ENCODE measurements around the gene ABCC12. TPM values are rescaled to one million over a fixed set of nuclear protein-coding genes. Genes with fewer than 3 reads are reported as not detected.
A peak's percentile ranks its signal among the peaks of the same experiment; 100 is the strongest.

ABCC12 gene
- polyA plus RNA-seq, 1 donor: 0.33 TPM

DNA sequence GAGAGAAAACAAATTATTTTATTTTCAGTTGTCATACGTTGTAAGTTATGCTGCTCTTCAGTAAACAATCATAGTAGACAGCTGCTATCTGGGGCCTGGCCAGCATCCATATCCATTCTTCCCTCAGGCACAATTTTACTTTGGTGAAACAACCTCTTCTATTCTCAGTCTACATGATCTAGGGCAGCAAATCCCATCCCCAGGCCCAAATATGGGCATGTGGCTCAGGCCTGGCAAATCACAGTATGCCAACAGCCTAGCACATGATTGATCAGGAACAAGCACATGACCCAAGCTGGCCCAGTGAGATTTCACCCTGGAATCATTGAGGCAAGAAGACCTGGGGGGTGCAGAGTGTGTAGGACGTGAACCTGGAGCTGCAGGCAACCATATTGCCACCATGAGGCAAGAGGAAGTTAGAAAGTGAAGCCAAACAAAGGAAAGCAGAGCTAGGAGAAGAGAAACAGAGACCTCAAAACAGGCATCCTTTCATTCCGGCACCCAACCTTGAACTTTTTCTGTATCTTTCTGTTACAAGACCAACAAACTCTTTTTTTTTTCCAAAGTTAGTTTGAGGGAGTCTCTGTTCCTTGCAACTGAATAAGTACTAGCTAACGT lies 10.3 kb upstream of the ABCC12 start:
- no peak for DNase-seq (ENCODE audit: low read depth)

DNA sequence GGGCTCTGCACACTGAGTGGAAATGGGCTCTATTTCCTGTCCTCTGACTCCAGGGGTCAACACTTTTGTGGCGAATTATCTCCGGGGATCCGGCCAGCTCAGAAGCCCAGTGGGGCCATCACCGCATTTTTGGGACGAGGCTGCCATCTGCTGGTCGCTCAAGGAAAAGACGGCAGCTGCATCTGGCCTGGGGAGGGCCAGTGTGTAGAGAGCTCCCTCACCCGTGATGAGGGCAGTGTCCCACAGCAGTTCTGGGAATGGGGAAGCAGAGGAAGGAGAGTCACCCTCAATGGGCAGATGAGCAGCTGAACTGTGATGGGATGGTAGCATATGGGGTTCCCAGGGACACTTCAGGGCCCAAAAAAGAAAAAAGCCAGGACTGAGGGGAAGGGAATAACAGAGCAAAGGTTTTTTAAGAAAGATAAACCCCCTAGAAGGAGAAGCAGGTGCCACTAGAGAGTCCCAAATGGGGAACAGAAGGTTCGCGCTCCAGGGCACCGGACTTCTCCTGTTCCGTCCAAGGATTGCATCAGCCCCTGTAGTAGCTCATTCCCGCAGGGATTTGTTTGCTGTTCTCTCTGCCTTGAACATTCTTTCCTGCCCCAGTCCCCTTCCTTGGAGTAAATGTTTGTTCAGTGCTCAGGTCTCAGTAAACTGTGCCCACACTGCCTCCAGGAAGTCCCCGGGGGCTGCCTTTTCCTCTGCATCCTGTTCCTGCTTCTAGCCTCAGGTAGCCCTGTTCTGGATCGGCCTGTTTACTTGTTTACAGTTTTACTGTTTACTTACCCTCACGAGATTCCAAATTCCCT lies 9.3 kb upstream of the ABCC12 start:
- peak; percentile 8 for DNase-seq (ENCODE audit: low read depth)

DNA sequence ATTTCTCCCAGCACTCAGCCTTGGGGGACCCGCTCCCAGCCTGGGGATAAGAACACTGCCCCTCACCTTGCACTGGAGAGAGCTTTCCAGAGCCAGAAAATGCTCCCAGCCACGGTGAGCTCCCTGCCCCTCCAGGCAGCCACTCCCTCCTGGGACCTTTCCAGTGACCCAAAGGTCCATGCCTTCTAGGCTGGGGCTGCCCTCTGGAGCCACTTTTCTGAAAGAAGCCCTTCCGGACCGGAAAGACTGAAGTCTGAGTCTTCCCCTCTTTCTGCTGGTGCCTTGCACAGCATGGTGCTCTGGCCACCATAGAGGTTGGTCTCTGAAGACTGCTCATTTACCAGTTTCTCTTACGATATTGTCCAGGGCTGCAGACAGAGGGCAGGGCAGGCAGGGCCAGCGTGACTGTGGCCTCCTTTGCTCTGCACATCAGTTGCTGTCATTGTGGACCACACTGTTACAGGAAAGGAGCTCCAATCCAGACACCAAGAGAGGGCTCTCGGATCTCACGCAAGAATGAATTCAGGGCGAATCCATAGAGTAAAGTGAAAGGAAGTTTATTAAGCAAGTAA lies 7.1 kb upstream of the ABCC12 start:
- DNase-seq (ENCODE audit: low read depth): no peak

DNA sequence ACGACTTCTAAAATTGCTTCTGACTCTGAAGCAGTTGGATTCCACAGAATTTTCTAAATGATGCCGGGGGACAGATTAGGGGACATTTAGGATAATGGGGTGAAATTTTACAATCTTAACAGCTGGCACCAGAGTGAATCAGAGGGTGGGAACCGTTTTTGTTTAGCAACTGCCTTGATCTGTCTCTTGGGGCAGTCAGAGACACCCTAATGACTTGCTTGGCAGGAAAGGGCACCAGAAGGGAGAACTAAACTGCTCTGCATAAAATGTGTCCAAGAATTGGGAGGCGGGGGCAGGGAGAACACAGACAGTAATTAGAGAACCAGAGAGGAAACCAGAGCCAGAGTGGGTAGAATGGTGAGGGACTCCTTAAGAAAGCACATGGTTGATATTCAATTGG lies 6.1 kb upstream of the ABCC12 start:
- no peak for DNase-seq (ENCODE audit: low read depth)

DNA sequence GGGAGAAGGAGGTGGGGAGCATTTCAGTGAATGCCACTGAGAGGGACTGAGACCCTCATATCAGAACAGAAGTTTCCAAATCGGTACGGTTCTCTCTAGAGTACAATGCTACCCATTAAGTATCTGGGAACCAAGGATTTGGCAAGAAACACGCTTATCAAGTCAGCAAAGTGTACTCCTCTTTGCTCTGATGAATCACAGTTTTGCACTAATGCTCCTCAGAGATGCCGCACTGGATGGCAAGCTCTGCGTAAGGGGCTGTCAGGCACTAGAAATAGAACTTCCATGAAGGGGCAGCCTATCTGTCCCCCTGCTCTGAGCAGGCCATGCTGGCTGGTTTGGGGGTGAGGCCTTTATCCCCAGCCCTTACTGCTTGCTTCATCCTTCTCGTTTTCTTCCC lies 4.8 kb upstream of the ABCC12 start:
- DNase-seq (ENCODE audit: low read depth): no peak

DNA sequence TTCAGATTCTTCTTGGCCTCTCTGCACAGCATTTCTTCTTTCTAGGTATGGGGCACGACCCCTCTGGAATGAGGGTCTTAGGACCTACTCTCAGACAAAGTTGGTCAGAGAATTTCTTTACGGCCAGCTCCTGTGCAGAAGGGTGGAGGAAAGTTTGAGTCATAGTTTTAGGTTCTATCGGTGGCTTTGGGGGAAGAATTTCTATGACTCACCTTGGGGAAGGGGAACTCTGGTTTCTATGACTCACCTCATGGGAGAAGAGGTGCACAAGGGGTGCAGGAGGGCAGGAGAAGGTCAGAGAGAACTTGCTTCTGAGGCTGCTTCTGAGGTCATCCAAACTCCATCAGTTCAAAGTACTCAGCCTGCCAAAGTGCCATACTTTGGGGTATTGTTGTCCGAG lies 2.5 kb upstream of the ABCC12 start:
- DNase-seq (ENCODE audit: low read depth): no peak

DNA sequence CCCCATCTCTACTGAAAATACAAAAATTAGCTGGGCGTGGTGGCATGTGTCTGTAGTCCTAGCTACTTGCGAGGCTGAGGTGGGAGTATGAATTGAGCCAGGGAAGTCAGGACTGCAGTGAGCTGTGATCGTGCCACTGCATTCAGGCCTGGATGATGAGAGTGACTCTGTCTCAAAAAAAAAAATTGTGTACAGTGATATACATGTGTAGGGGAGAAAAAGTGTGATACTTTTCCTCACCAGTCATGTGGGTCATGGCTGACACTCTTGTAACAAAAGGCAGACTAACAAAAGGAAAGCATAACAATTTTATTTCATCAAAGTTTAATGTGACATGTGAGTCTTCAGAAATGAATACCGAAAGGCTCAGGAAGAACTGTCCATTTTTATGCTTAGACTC lies 2.0 kb upstream of the ABCC12 start:
- DNase-seq (ENCODE audit: low read depth): no peak

DNA sequence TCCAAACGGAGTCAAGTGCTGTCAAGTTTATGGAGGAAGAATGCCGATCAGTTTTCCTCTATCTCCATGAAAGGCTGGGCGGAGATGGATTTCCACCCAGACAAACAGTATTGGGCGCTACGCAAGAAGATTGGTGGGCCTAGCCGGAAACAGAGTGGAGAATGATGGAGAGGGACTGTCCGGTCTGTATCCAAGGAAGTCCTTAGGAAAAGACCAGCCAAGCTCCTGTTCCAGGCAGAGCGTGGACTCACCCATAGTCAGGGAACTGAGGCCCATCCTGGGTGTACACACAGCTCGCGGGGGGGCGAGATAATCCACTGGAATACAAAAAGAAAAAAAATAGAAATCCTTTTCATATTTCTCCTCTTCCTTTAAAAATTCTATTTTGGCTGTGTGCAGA lies 1.5 kb upstream of the ABCC12 start:
- DNase-seq (ENCODE audit: low read depth): no peak

DNA sequence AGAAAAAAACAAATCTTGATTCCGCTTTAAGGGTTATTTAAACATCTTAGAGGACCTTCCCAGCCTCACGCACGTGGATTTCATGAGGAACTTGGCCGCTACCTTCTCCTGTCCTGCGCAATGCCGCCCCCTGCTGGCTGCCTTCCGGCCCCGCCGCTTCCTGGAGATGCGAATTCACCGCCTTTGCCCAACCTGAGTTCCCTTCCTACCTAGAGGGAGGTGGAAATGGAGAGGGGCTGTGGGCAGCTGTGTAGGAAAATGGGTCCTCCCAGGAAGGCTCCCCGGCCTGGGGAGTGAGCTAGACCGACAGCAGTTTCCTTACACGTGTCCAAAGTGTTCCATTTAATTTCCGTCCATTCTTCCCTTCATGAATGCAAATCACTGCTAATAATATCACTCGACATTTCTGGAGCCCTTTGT lies 1.0 kb upstream of the ABCC12 start:
- no peak for DNase-seq (ENCODE audit: low read depth)

DNA sequence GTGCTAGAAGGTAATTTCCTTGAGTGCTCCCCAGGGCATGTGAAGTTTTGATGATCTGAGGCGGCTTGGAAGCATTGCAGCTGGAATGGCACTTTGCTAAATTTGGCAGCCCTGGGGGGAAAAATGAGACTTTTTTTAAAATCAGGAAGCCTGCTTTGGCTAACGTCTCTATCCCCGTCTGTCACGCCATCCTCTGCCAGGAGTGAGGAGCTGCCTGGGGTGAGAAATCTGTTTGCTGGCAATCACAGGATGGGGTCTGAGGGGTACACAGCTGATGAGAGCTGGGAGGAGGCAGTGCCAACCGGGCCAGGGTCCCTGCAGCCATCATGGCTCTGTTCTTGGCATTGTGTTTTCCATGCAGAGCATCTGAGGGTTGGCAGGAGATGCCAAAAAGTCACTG lies 2.0 kb downstream of the ABCC12 start:
- no peak for DNase-seq (ENCODE audit: low read depth)

DNA sequence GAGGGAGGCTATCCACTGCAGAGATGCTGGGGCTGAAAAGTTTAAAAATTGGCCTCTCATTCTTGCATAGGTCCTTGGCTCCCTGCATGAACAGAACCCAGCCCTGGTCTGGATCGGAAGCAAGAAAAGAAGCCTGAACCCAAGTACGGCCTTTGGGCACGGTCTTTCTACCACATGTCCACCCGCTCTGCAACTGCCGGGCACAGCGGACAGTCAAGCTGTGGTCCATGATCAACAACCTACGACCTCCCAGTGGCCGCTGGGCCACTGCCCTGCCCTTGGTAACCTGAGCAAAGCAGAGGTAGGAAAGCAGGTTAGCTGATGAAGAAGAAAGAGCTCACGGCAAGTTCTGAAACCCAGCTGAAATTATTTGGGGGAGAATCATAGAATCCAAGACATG lies 3.6 kb downstream of the ABCC12 start:
- no peak for DNase-seq (ENCODE audit: low read depth)

DNA sequence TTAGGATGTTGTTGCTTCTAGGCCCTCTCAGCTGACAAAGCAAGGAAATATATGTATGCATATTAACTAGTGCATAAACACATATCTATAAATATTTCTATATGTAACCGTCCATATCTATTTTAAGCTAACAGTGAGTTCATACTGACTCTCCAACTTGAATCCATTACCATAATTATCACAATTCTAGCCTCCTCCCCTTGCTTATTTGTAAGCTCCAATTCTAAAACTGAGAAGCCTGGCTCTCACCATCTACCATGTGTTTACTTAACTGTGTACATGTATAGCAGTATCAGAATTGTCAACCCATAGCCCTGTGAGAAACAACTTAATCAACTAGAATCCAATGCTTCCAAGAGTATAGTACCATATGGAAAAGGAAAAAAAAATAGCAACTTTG lies 5.1 kb downstream of the ABCC12 start:
- no peak for DNase-seq (ENCODE audit: low read depth)

DNA sequence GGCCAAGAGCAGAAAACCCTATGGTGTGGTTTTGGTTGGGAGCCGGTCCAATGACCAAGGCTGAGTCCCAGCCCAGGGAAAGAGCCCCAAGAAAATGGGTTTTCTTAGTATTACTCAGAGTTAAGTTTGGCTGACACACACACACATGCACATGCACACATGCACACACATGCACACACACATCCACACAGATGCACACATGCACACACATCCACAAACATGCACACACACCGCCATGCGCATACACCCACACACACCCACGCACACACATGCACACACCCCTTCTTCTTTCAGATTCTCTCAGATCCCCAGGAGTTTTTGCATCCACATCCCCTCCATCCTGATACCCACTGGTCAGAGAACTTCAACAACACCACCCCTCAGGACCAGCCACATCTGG lies 9.1 kb downstream of the ABCC12 start:
- DNase-seq (ENCODE audit: low read depth): no peak

DNA sequence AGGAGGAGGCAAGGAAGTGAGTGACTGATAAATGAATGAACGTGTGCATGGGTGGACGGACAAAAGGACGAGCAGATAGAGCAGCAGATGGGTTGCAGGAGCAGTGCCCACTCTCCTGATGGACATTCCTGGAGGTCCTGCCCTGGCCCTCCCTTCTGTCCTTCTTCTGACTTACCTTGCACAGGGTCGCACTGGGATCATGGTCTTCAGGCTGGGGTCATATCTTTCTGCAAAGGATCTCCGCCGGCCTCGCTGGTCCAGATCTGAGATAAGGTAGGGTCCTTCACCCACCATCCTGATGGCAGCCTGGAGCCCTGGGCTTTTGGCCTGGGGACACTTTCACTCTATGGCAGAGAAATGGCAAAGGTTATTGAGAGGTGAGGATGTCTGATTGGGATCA lies 9.7 kb downstream of the ABCC12 start:
- no peak for DNase-seq (ENCODE audit: low read depth)

DNA sequence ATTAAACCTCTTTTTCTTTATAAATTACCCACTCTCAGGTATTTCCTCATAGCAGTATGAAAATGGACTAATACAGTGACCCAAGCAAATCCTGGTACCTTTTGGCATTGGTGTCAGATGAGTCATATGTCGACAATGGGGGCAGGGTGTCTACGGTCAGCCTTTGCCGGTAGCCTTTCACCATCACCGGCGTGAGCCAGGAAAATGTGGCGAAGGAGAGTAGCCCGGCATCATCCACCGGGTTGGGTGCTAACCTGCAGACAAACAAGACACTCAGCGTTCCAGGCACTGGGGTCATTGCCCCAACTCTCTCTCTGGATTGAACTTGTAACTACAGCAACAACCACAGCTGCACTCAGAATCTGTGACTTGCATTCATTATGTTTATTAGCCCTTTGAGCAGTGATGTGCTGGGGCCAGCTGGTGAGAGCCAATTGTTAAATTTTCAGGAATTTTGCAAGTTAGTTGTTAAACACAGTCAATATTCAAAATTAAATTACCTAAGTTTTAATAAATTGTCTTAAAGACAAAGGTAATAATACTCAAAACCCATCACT lies 11.9 kb downstream of the ABCC12 start:
- no peak for DNase-seq (ENCODE audit: low read depth)

DNA sequence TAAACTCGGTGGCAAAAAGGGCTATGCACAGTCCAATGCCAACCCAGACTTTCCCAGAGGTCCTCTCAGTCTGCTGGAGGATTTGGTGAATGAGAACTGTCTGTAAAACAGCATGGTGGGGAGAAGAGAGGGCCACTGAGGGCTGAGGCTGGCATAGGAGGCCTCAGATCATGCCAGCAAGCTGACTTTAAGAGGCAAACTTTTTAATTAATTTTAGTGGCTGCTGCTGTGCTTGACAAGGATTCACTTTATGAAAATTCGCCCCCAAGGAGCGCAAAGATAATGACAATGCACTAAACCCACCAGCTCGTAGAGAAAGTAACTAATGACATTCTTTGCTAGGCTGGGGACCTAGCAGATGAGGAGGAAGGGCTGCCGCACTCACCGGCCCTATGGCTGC lies 15.0 kb downstream of the ABCC12 start:
- DNase-seq (ENCODE audit: low read depth): no peak

DNA sequence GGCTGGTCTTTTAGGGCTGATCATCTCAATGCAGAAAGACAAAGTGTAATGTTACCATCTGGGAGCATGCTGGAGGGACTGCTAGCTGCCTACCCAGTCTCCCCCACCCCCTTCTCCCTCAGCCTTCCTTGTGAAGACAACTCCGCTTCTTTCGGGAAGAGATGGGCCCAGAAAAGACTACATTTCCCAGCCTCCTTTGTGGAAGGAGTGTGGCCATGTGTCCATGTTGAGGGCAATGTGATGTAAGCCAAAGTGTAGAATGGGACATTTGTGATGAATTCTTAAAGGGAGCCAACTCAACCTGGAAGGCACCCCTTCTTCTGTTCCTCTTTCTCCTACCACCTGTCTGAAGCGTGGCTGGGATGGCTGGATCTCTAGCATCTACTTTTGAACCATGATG lies 16.3 kb downstream of the ABCC12 start:
- DNase-seq (ENCODE audit: low read depth): no peak

DNA sequence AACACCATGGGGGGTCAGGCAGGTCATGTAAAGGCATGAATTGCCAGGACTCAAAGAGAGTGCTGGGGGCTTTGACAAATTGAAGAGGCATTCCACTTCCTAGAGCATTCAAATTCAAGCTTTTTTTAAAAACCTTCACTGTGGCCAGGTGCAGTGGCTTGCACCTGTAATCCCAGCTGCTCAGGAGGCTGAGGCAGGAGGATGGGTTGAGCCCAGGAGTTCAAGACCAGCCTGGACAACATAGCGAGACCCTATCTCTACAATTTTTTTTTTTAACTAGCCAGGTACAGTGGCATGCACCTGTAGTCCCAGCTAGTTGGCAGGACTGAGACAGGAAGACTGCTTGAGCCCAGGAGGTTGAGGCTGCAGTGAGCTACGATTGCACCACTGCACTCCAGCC lies 17.2 kb downstream of the ABCC12 start:
- DNase-seq (ENCODE audit: low read depth): no peak

DNA sequence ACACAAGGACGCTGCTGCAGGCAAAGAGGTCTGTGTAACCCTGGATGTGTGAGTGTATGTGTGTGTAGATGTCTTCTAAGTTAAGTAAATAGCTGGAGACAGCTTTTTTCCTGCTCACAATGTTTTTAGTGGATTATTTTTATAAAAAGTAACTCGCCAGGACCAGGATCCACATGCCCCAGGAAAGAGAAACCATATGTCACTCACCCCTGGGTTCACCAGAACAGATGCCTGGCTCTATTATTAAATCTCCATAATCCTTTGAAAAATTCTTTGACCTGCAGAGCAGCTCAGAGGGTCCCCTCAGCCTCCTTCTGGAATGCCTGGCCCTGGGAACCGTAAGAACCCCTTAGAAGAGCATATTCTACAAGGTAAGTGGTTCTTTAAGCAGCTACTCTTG lies 18.0 kb downstream of the ABCC12 start:
- no peak for DNase-seq (ENCODE audit: low read depth)

DNA sequence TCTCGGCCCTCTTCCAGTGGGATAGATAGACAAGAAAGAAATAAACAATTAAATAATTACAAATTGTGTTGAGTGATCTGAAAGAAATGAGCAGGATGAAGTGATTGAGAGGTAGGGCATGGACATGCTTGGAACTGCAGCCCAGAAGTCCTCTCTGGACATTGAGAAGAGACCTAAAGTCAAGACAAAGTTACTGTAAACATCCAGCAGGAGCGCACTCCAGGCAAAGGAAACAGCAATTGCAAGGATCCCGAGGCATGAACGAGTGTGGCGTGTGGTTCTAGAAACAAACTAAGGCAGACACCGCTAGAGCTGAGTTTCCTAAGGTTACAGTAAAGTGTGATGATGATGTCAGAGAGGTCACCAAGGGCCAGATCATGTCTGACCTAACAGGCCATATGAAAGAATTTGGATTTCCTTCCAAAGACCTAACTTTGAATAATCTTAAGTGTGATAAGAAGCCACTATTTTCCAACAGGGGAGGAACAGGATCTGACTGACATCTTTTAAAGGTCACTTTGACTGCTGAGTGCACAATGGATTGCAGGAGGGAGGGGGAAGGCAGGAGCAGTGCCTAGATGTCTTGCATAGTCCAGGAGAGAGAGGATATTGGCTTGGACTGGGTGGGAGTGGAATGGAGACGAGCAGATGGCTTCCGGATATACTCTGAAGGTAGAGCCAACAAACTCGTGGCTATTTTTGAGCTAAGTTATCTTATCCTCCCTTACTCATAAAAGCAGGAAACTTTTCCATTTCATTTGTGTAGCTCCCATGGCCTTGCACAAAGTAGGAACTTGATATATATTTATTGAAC lies 19.0 kb downstream of the ABCC12 start:
- DNase-seq (ENCODE audit: low read depth): peak; percentile 13

DNA sequence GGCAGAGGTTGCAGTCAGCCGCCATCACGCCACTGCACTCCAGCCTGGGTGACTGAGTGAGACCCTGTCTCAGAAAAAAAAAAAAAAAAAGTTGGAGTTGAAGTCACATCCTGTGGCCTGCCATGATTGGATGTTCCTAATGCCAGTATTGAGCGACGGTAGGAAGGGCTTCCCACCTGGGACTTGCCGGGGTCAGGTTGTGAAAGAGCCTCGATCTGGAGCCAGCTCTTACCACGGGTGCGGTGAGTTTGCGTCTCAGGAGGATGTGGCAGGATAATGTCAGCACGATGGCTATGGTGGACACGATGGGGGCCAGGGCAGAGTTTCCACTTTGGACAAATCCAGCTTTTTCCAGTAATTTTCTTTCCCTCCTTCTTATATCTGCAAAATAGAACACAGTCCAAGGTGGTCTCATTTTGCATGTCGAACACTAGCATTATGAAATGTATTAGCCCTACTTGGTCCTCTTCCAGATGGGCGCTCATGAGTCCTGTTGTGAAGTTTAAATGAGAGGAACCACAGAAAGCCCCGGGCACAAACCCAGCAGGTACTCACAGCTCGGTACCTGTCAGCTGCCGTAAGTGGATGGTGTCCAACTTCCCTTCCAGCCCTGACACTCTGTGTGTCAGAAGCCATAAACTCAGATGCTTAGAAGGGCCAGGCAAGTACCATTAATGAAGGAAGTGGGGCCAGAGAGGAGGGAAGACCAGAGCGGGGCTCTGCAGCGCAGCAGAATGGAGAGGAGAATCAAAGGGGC lies 22.2 kb downstream of the ABCC12 start:
- no peak for DNase-seq (ENCODE audit: low read depth)

Data from forelimb muscle (tissue), 1 donor.